ENCODE measurements around the gene PRR5. TPM values are rescaled to one million over a fixed set of nuclear protein-coding genes. Genes with fewer than 3 reads are reported as not detected.

The PRR5 gene
- total and polyA plus RNA-seq, 2 of the 13 experiments (the other 11 are each of a cell fraction or from before 2014, with no cell fraction given), result 11.6 to 27.5 TPM

DNA sequence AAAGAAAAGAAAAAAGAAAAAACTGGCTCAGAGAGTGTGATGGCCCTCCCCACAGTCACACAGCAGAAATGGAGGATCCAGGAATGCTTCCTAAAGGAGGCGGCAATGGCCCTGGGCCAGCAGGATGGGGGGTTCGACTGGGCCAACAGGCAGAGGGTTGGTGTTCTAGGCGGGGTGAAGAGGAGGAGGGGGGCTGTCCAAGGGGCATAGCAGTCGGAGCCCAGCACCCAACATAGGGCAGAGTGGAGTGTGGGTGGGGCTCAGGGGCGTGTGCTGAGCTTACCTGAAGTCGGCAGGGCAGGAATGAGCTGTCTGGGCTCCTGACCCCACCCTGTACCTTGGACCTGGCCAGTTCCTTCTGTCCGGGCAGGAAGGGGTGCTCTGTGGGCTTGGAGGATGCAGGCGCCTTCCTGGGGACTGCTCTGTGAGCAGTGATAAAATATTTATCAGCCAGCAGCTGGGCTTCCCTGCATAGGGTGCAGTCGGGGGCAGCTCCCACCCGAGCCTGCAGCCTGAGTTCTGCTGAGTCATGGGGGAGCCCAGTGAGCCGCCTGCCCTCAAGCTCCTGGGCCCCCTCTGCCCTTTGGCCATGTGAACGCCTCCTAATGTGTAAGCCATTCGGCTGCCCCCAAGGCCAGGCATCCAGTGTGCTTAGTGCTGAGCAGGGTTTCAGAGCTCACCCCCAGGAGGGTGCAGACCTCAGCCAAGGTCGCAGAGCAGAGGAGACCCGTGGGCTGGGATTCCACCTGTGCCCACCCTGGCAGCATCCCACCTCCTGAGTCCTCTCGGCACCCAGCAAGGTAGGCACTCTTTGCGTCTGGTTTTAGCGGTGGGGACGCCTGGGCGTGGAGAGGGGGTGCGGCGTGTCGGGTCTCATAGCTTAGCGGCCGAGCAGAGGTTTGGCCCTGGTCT, 25.3 kb upstream of the PRR5 start (continued):
- TF ChIP-seq, protein P1, sequence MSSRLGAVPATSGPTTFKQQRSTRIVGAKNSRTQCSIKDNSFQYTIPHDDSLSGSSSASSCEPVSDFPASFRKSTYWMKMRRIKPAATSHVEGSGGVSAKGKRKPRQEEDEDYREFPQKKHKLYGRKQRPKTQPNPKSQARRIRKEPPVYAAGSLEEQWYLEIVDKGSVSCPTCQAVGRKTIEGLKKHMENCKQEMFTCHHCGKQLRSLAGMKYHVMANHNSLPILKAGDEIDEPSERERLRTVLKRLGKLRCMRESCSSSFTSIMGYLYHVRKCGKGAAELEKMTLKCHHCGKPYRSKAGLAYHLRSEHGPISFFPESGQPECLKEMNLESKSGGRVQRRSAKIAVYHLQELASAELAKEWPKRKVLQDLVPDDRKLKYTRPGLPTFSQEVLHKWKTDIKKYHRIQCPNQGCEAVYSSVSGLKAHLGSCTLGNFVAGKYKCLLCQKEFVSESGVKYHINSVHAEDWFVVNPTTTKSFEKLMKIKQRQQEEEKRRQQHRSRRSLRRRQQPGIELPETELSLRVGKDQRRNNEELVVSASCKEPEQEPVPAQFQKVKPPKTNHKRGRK (CRISPR knock-in tag; IDR thresholded peaks at IDR 0.05), result no peak
- TF ChIP-seq, protein P2, sequence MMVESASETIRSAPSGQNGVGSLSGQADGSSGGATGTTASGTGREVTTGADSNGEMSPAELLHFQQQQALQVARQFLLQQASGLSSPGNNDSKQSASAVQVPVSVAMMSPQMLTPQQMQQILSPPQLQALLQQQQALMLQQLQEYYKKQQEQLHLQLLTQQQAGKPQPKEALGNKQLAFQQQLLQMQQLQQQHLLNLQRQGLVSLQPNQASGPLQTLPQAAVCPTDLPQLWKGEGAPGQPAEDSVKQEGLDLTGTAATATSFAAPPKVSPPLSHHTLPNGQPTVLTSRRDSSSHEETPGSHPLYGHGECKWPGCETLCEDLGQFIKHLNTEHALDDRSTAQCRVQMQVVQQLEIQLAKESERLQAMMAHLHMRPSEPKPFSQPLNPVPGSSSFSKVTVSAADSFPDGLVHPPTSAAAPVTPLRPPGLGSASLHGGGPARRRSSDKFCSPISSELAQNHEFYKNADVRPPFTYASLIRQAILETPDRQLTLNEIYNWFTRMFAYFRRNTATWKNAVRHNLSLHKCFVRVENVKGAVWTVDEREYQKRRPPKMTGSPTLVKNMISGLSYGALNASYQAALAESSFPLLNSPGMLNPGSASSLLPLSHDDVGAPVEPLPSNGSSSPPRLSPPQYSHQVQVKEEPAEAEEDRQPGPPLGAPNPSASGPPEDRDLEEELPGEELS (CRISPR knock-in tag; IDR thresholded peaks at IDR 0.05), result peak; percentile 39; the same call in 1 of the 2 replicates
- no peak; the same call in 1 of the 2 replicates for TF ChIP-seq MED13 (CRISPR knock-in tag; IDR thresholded peaks at IDR 0.05)
- no peak for TF ChIP-seq TBL1XR1 (IDR thresholded peaks at IDR 0.05; ENCODE audit: borderline replicate concordance, low read length, partially characterized antibody)
- TF ChIP-seq PHF5A (CRISPR knock-in tag; IDR thresholded peaks at IDR 0.05; ENCODE audit: low read depth, unreplicated experiment), result peak; percentile 18
- TF ChIP-seq ZNF224 (CRISPR knock-in tag; IDR thresholded peaks at IDR 0.05), result no peak; the same call in 1 of the 2 replicates
- no peak; the same call in 1 of the 2 replicates for TF ChIP-seq EEA1 (CRISPR knock-in tag; IDR thresholded peaks at IDR 0.05; ENCODE audit: borderline replicate concordance)
- no peak for TF ChIP-seq ATF7-NPFF (CRISPR knock-in tag; IDR thresholded peaks at IDR 0.05; ENCODE audit: low read depth)
- no peak; the same call in 1 of the 2 replicates for TF ChIP-seq ZNF180 (CRISPR knock-in tag; IDR thresholded peaks at IDR 0.05; ENCODE audit: borderline replicate concordance, low read depth)
- no peak for TF ChIP-seq ZSCAN12 (CRISPR knock-in tag; IDR thresholded peaks at IDR 0.05)
- TF ChIP-seq REL (CRISPR knock-in tag; conservative IDR thresholded peaks at IDR 0.05), result no peak
- TF ChIP-seq ELF4 (CRISPR knock-in tag; IDR thresholded peaks at IDR 0.05; ENCODE audit: borderline replicate concordance), result no peak
- TF ChIP-seq REXO4 (CRISPR knock-in tag; IDR thresholded peaks at IDR 0.05; ENCODE audit: borderline replicate concordance), result no peak
- TF ChIP-seq, protein P3, sequence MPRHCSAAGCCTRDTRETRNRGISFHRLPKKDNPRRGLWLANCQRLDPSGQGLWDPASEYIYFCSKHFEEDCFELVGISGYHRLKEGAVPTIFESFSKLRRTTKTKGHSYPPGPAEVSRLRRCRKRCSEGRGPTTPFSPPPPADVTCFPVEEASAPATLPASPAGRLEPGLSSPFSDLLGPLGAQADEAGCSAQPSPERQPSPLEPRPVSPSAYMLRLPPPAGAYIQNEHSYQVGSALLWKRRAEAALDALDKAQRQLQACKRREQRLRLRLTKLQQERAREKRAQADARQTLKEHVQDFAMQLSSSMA (CRISPR knock-in tag; IDR thresholded peaks at IDR 0.05), result no peak
- no peak for TF ChIP-seq ZNF7 (CRISPR knock-in tag; IDR thresholded peaks at IDR 0.05)
- TF ChIP-seq, protein P4, sequence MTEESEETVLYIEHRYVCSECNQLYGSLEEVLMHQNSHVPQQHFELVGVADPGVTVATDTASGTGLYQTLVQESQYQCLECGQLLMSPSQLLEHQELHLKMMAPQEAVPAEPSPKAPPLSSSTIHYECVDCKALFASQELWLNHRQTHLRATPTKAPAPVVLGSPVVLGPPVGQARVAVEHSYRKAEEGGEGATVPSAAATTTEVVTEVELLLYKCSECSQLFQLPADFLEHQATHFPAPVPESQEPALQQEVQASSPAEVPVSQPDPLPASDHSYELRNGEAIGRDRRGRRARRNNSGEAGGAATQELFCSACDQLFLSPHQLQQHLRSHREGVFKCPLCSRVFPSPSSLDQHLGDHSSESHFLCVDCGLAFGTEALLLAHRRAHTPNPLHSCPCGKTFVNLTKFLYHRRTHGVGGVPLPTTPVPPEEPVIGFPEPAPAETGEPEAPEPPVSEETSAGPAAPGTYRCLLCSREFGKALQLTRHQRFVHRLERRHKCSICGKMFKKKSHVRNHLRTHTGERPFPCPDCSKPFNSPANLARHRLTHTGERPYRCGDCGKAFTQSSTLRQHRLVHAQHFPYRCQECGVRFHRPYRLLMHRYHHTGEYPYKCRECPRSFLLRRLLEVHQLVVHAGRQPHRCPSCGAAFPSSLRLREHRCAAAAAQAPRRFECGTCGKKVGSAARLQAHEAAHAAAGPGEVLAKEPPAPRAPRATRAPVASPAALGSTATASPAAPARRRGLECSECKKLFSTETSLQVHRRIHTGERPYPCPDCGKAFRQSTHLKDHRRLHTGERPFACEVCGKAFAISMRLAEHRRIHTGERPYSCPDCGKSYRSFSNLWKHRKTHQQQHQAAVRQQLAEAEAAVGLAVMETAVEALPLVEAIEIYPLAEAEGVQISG (CRISPR knock-in tag; IDR thresholded peaks at IDR 0.05), result peak; percentile 57; the same call in 1 of the 2 replicates
- TF ChIP-seq, protein P5, sequence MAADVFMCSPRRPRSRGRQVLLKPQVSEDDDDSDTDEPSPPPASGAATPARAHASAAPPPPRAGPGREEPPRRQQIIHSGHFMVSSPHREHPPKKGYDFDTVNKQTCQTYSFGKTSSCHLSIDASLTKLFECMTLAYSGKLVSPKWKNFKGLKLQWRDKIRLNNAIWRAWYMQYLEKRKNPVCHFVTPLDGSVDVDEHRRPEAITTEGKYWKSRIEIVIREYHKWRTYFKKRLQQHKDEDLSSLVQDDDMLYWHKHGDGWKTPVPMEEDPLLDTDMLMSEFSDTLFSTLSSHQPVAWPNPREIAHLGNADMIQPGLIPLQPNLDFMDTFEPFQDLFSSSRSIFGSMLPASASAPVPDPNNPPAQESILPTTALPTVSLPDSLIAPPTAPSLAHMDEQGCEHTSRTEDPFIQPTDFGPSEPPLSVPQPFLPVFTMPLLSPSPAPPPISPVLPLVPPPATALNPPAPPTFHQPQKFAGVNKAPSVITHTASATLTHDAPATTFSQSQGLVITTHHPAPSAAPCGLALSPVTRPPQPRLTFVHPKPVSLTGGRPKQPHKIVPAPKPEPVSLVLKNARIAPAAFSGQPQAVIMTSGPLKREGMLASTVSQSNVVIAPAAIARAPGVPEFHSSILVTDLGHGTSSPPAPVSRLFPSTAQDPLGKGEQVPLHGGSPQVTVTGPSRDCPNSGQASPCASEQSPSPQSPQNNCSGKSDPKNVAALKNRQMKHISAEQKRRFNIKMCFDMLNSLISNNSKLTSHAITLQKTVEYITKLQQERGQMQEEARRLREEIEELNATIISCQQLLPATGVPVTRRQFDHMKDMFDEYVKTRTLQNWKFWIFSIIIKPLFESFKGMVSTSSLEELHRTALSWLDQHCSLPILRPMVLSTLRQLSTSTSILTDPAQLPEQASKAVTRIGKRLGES (CRISPR knock-in tag; IDR thresholded peaks at IDR 0.05; ENCODE audit: borderline replicate concordance), result no peak
- TF ChIP-seq MIER2 (CRISPR knock-in tag; IDR thresholded peaks at IDR 0.05), result no peak
